BLaER1 treated with 17β-estradiol and CSF1 and Interleukin-3, amounts not matched to agents 10 nM and 100 nM (cell line): ENCODE data around the gene TKTL1.
A peak's percentile ranks its signal among the peaks of the same experiment; 100 is the strongest.

ENCODE experiments used
- H3K27ac ChIP-seq, 11 experiments: shearing (Covaris generic); formaldehyde crosslinking; 2 replicates each; pipeline ENCODE4 v1.8.1; 2022
- H3K27me3 ChIP-seq, 11 experiments: shearing (Covaris generic); formaldehyde crosslinking; 2 replicates each; pipeline ENCODE4 v1.8.1; 2022
- H3K36me3 ChIP-seq, 11 experiments: shearing (Covaris generic); formaldehyde crosslinking; 2 replicates each; pipeline ENCODE4 v1.8.1; 2022
- H3K4me1 ChIP-seq, 10 experiments: shearing (Covaris generic); formaldehyde crosslinking; 2 replicates each; pipeline ENCODE4 v1.8.1; 2022
- H3K4me2 ChIP-seq, 11 experiments: shearing (Covaris generic); formaldehyde crosslinking; 2 replicates each; pipeline ENCODE4 v1.8.1; 2022
- H3K4me3 ChIP-seq, 10 experiments: shearing (Covaris generic); formaldehyde crosslinking; 2 replicates each; pipeline ENCODE4 v1.8.1; 2022
- H3K9ac ChIP-seq, 11 experiments: shearing (Covaris generic); formaldehyde crosslinking; 2 replicates each; pipeline ENCODE4 v1.8.1; 2022
- H3K9me3 ChIP-seq, 11 experiments: shearing (Covaris generic); formaldehyde crosslinking; replicated peaks in 1 of 11; 2 replicates each; pipeline ENCODE4 v1.8.1; 2022
- H4K20me1 ChIP-seq, 11 experiments: shearing (Covaris generic); formaldehyde crosslinking; 2 replicates each; pipeline ENCODE4 v1.8.1; 2022
- Cebpa-rat ChIP-seq, 11 experiments: shearing (Covaris generic); IDR thresholded peaks; 2 replicates each; pipeline ENCODE4 v1.8.1; 2022

The TKTL1 gene

DNA sequence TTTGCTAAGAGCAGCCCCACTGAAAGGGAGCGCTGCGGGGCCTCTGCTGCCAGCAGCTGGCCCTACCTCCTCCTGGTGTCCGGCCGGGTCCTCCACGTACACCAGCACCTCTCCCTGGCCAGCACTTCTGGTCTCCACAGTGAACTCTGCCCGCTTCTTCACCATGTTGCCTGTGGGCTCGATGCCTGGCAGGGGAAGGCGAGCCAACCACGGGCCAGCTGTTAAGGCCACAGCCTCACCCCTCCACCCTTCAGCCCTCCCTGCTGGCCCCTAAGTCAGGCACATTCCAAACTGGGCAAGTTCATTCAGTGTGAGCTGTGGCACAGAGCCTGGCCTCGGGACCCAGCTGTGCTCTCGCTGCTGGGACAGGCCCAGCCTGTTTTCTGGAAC is 71.1 kb downstream of the TKTL1 start:
- H4K20me1 ChIP-seq = peaks cover 26 to 89% (median 67%) of the 10 kb centered on the region in 11 experiments
- peak overlapping the region; percentile 62 to 99 (median 96); a peak in 19 of 22 replicates for H3K9ac ChIP-seq
- H3K4me3 ChIP-seq = peak overlapping the region in 2 of 10 experiments; percentile 84 to 92; a peak in 1 of 20 replicates
- H3K4me2 ChIP-seq = peak overlapping the region in 5 of 11 experiments; percentile 81 to 87 (median 82); a peak in 9 of 22 replicates
- H3K27ac ChIP-seq = peak overlapping the region in 10 of 11 experiments; percentile 88 to 99 (median 95); a peak in 20 of 22 replicates
- peaks cover 62 to 66% (median 65%) of the 10 kb centered on the region in 11 experiments for H3K36me3 ChIP-seq
- no peak for TF ChIP-seq Cebpa-rat (IDR thresholded peaks at IDR 0.05)
- peaks cover 14 to 33% (median 19%) of the 10 kb centered on the region in 10 experiments for H3K4me1 ChIP-seq
- peaks cover 0 to 3% (median 2%) of the 10 kb centered on the region in 11 experiments; a peak in 17 of 22 replicates for H3K27me3 ChIP-seq
- peaks cover 11 to 82% (median 64%) of the 10 kb centered on the region in 11 experiments; a peak in 20 of 22 replicates for H3K9me3 ChIP-seq

DNA sequence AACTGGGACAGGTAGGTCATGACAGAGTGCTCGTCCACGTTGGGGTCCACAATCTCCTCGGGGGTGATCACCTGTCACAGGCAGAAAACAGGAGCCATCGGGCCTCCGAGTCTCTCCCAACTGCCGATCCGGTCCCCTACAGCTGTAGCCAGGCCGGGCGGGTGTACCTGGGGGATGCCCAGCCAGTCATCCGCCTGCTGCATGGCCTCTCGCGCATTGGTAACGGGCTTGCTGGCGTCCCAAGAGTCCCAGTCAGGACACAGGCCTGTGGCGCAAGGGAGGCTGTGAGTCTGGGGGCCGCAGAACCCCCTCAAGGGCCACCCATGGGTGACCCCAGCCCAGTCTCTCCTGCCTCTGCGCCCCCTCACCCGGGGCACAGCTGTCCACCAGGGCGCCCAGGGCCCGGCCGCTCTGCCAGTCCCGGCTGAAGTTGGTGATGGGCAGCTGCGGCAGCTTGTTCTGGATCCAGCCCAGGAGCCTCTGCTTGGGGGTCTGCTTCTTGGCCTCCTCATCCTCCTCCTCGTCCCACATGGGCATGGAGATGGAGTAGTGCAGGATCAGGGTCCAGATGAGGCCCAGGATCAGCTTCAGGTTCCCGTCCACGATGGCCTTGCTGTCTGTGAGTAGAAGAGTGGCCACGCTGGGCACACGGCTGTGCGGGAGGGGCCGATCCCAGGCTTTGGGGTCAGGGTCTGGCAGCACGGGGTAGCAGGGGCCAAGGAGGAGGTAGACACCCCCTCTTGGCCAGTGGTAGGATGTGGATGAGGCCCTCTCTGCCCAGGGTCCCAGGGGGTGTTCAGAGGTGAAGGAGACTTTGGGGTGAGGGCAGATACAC is 72.1 kb downstream of the TKTL1 start:
- Histone ChIP-seq H3K27me3 (peaks cover 7 to 13% (median 13%) of the 10 kb centered on the region in 11 experiments; a peak in 21 of 22 replicates), H3K4me1 (peaks cover 22 to 36% (median 29%) of the 10 kb centered on the region in 10 experiments), H3K9ac (peak overlapping the region; percentile 62 to 99 (median 96)), H3K36me3 (peaks cover 52 to 56% (median 55%) of the 10 kb centered on the region in 11 experiments), H3K4me3 (peak overlapping the region; percentile 72 to 94 (median 88); a peak in 17 of 20 replicates), H3K27ac (peak overlapping the region; percentile 58 to 99 (median 95); a peak in 21 of 22 replicates), H4K20me1 (peaks cover 26 to 89% (median 64%) of the 10 kb centered on the region in 11 experiments), H3K4me2 (peak overlapping the region; percentile 70 to 93 (median 82)), H3K9me3 (peaks cover 15 to 84% (median 66%) of the 10 kb centered on the region in 11 experiments; a peak in 20 of 22 replicates)
- TF ChIP-seq Cebpa-rat (IDR thresholded peaks at IDR 0.05) = no peak

DNA sequence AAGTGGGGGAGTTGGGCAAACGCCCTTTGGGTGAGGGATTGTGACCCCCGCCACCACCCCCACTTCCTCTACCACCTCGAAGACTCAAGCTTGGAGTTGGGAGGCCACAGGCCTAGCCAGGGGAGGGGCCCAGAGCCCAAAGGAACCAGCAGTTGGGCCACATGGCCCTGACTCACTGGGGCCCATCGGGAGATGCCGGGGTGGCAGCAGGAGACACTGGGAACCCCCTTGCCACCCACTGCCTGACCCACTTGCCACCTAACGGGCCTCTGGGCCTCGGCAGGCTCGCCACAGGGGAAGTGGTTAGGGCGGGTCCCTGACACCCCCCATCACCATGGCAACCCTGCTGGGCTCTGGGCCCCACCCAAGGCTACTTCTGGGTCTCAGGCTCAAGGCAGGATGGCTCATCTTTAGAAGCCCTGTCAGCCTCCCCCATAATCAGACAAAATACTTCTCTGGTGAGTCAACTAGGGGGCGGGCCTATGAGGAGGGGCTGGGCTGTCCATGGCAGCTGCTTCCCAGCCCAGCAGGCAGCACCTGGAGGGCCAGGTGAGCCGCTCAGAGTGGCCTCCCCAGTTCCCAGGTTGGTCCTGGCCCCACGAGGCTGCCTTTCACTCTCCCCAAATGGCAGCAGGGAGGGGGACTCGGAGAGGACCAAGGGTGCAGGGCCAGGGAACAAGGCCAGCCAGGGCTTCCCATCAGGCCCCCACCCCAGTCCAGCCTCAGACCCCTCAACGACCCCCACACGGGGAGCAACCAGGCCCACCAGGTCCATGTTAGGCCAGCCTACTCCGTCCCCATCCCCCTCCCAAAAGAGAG is 73.2 kb downstream of the TKTL1 start:
- Histone ChIP-seq H3K9ac (peak overlapping the region; percentile 80 to 99 (median 96); a peak in 21 of 22 replicates), H3K27me3 (peaks cover 8 to 25% (median 22%) of the 10 kb centered on the region in 11 experiments; a peak in 21 of 22 replicates), H3K4me3 (peak overlapping the region; percentile 72 to 94 (median 88)), H3K9me3 (peaks cover 15 to 85% (median 72%) of the 10 kb centered on the region in 11 experiments; a peak in 20 of 22 replicates), H3K4me1 (peaks cover 27 to 46% (median 36%) of the 10 kb centered on the region in 10 experiments), H4K20me1 (peaks cover 26 to 78% (median 54%) of the 10 kb centered on the region in 11 experiments), H3K27ac (peak overlapping the region; percentile 68 to 99 (median 95); a peak in 21 of 22 replicates), H3K36me3 (peaks cover 40 to 44% (median 43%) of the 10 kb centered on the region in 11 experiments), H3K4me2 (peak overlapping the region; percentile 70 to 93 (median 82))
- TF ChIP-seq Cebpa-rat (IDR thresholded peaks at IDR 0.05) = no peak

DNA sequence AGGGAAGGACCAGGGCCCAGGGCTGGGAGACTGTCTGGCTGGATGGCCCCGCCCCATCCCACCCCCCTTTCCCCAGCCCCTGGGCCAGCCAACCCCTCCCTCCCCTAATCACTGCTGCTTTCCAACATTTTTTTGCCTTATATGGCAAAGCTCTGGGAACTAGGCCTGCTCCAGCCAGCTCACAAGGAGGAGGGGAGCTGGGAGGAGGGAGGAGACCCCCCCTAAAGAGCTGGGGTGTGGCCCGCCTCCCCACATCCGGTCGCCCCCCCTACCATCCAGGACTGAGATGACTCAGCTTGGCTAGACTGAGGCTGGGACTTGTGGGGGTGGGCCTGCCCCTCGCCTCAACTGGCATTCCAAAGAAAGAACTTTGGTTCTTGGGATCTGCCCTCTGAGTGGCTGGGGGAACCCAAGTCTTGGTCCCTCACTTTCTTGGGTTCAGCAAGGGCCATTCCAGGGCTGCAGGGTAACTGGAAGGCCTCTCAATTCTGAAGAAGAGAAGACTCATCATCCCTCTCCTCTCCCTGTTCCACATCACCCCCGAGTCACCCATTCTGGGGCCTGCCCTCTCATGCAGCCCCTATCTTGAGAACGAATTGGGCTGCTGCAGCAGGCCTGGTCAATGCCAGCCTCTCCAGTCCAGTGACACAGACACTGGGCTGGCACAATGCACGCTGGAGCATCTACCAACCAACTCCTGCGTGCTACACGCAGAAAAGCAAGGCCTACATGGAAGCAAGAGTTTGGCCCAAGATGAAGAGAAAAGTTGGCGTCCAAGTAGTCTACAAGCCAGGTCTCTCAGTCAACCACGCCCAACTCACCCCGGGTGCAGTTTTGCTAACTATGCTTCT is 74.1 kb downstream of the TKTL1 start:
- H3K9ac ChIP-seq = peak overlapping the region; percentile 82 to 99 (median 96)
- H3K9me3 ChIP-seq = peaks cover 15 to 83% (median 69%) of the 10 kb centered on the region in 11 experiments; a peak in 20 of 22 replicates
- H3K36me3 ChIP-seq = peaks cover 32 to 36% (median 35%) of the 10 kb centered on the region in 11 experiments

DNA sequence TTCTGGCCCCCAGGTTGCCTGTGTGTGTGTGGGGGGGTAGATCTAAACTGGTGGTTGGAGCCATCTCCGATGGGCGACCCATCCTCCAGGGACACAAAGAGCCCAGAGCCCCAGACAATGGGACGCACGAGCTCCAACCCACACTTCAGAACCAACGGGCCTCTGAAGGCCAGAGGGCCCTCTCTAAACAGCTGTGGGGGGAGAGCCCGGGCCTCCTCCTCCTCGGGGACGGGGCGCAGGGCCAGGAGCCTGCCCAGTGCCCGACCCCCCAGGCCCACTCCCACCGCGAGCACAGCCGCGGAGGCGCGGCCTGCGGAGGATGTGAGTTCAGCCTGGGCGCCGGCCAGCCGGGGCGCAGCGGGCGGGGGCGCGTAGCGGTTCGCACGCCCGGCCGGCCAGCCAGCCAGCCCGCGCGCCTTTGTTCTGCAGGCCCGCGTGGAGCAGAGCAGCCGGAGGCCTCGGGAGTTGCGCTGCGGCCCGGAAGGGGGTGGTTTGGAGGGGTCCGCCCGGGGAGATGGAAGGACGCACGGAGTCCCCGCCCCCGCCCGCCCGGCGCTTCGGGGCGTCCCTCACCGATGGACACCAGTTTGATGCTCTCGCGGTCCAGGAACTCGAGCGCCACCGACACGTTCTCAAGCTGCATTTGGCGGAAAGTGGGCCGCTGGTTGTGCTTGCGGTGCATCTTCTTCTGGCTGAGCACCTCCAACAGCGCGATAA is 74.9 kb downstream of the TKTL1 start:
- H3K27ac ChIP-seq = peak overlapping the region; percentile 26 to 99 (median 95); a peak in 20 of 22 replicates
- H3K4me2 ChIP-seq = peak overlapping the region; percentile 41 to 93 (median 73)
- H3K4me3 ChIP-seq = peak overlapping the region; percentile 72 to 94 (median 88)
- H3K27me3 ChIP-seq = peaks cover 8 to 41% (median 37%) of the 10 kb centered on the region in 11 experiments; a peak in 21 of 22 replicates
- peaks cover 30 to 50% (median 44%) of the 10 kb centered on the region in 10 experiments for H3K4me1 ChIP-seq
- peaks cover 16 to 62% (median 38%) of the 10 kb centered on the region in 11 experiments; a peak in 21 of 22 replicates for H4K20me1 ChIP-seq
- H3K9me3 ChIP-seq = peaks cover 15 to 84% (median 69%) of the 10 kb centered on the region in 11 experiments; a peak in 20 of 22 replicates
- peak overlapping the region; percentile 82 to 99 (median 96) for H3K9ac ChIP-seq
- TF ChIP-seq Cebpa-rat (IDR thresholded peaks at IDR 0.05) = no peak
- peaks cover 25 to 28% (median 27%) of the 10 kb centered on the region in 11 experiments for H3K36me3 ChIP-seq

More for the DNA sequence above, 74.1 kb downstream of the TKTL1 start:
- peaks cover 21 to 70% (median 46%) of the 10 kb centered on the region in 11 experiments for H4K20me1 ChIP-seq
- peaks cover 30 to 50% (median 40%) of the 10 kb centered on the region in 10 experiments for H3K4me1 ChIP-seq
- peak overlapping the region; percentile 72 to 94 (median 88) for H3K4me3 ChIP-seq
- peaks cover 8 to 33% (median 30%) of the 10 kb centered on the region in 11 experiments; a peak in 21 of 22 replicates for H3K27me3 ChIP-seq
- no peak for TF ChIP-seq Cebpa-rat (IDR thresholded peaks at IDR 0.05)
- peak overlapping the region; percentile 66 to 93 (median 82) for H3K4me2 ChIP-seq
- H3K27ac ChIP-seq = peak overlapping the region; percentile 68 to 99 (median 95); a peak in 21 of 22 replicates

DNA sequence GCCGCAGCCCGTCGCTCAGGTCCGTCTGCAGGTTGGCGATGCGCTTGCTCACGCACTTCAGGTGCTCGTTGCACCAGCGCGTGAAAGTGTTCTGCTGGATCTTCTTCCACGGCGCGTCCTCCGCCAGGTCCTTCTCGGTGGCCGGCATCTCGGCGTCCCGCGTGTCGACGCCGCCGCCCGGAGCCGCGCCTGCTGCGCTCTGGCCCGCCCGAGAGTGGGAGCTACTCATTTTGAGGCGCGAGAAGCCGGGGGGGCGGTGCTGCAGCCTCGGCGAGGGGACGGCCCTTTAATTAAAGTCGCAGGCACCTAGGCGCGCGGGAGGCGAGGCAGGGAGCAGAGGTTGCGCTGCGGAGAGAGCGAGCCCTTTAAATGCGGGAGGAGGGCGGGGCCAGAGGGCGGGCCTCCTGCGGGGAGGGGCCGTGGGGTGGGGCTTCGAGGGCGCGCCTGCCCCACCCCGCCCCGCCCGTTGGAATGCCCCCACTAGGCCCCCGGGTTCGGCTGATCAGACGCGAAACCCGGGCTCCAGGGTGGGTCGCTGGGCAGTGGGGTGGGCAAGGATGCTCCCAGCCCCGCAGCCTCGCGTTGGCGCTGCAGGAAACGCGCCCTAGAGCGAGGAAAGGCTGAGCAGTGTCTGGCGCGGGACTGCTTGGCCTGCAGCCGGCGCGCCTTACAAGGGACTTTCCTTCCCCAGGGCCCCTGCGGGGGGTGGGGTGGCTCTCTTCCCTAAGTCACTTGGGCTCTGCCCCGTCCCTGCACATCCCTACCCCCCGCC is 75.6 kb downstream of the TKTL1 start:
- TF ChIP-seq Cebpa-rat (IDR thresholded peaks at IDR 0.05) = no peak
- H3K36me3 ChIP-seq = peaks cover 18 to 21% (median 20%) of the 10 kb centered on the region in 11 experiments
- H3K9ac ChIP-seq = peak overlapping the region; percentile 82 to 99 (median 96); a peak in 21 of 22 replicates
- peak overlapping the region; percentile 78 to 94 (median 91) for H3K4me2 ChIP-seq
- H3K27ac ChIP-seq = peak overlapping the region in 10 of 11 experiments; percentile 88 to 99 (median 95); a peak in 18 of 22 replicates
- H3K4me3 ChIP-seq = peak overlapping the region; percentile 72 to 94 (median 88)
- H4K20me1 ChIP-seq = peaks cover 16 to 55% (median 31%) of the 10 kb centered on the region in 11 experiments; a peak in 20 of 22 replicates
- H3K27me3 ChIP-seq = peaks cover 8 to 42% (median 37%) of the 10 kb centered on the region in 11 experiments; a peak in 21 of 22 replicates
- peaks cover 30 to 46% (median 43%) of the 10 kb centered on the region in 10 experiments for H3K4me1 ChIP-seq
- H3K9me3 ChIP-seq = peaks cover 15 to 80% (median 65%) of the 10 kb centered on the region in 11 experiments; a peak in 20 of 22 replicates
